Duodenal mucosa (tissue), 2 donors: ENCODE data around the gene MUTYH.
"Not testable (repeated sequence)": the region's sequence is repeated elsewhere in the genome, so short reads cannot be mapped to it uniquely, and the experiment has no call there.

ENCODE experiments used
- H3K27ac ChIP-seq: one replicate; pipeline ENCODE4 v1.7.0; 2013; ENCODE audit warnings: low read depth, low read length
- H3K27me3 ChIP-seq, 2 donors: one replicate each; pipeline ENCODE4 v1.7.0; 2013; ENCODE audit warnings: low read length in 2 of 2, control low read depth in 1 of 2; ENCODE audit not compliant: insufficient read depth in 2 of 2, control insufficient read depth in 1 of 2
- H3K36me3 ChIP-seq, 2 donors: one replicate each; pipeline ENCODE4 v1.7.0; 2013; ENCODE audit warnings: low read length in 2 of 2, control low read depth in 1 of 2; ENCODE audit not compliant: insufficient read depth in 2 of 2, control insufficient read depth in 1 of 2
- H3K4me1 ChIP-seq, 2 donors: one replicate each; pipeline ENCODE4 v1.7.0; 2013; ENCODE audit warnings: low read length in 2 of 2, control low read depth in 1 of 2; ENCODE audit not compliant: insufficient read depth in 2 of 2, control insufficient read depth in 1 of 2
- H3K4me3 ChIP-seq, 2 donors: one replicate each; pipeline ENCODE4 v1.7.0; 2013; ENCODE audit warnings: low read length in 2 of 2, low read depth in 1 of 2
- H3K9ac ChIP-seq, 2 donors: one replicate each; pipeline ENCODE4 v1.7.0; 2013; ENCODE audit warnings: low read length in 2 of 2, low read depth in 1 of 2
- H3K9me3 ChIP-seq, 2 donors: one replicate each; pipeline ENCODE4 v1.7.0; 2013; ENCODE audit warnings: low read length in 2 of 2, control low read depth in 1 of 2; ENCODE audit not compliant: control insufficient read depth in 1 of 2

The MUTYH gene

GRCh38 chr1:45375104-45376090 lies 35.2 kb upstream of the MUTYH start:
- peaks cover 4 to 15% of the 10 kb centered on the region in 2 donors for H3K4me1 ChIP-seq
- no peak overlapping the region for H3K9ac ChIP-seq
- no peak overlapping the region for H3K27ac ChIP-seq
- H3K4me3 ChIP-seq = no peak overlapping the region
- no peaks in the 10 kb centered on the region for H3K36me3 ChIP-seq
- H3K9me3 ChIP-seq = no peaks in the 10 kb centered on the region
- H3K27me3 ChIP-seq = no peaks in the 10 kb centered on the region

GRCh38 chr1:45373573-45373972 lies 33.3 kb upstream of the MUTYH start:
- no peaks in the 10 kb centered on the region for H3K9me3 ChIP-seq
- no peak overlapping the region for H3K4me3 ChIP-seq
- no peaks in the 10 kb centered on the region for H3K27me3 ChIP-seq
- H3K4me1 ChIP-seq = peaks cover 4 to 15% of the 10 kb centered on the region in 2 donors
- no peaks in the 10 kb centered on the region for H3K36me3 ChIP-seq
- no peak overlapping the region for H3K9ac ChIP-seq
- H3K27ac ChIP-seq = no peak overlapping the region

- H3K4me3 ChIP-seq = no peak overlapping the region
- no peak overlapping the region for H3K9ac ChIP-seq
- no peak overlapping the region for H3K27ac ChIP-seq
- H3K36me3 ChIP-seq = no peaks in the 10 kb centered on the region
- H3K27me3 ChIP-seq = no peaks in the 10 kb centered on the region
- peaks cover 4 to 15% of the 10 kb centered on the region in 2 donors for H3K4me1 ChIP-seq
- no peaks in the 10 kb centered on the region for H3K9me3 ChIP-seq
Observed at GRCh38 chr1:45370575-45370974, 30.3 kb upstream of the MUTYH start.

GRCh38 chr1:45365051-45365450 lies 24.8 kb upstream of the MUTYH start:
- no peaks in the 10 kb centered on the region for H3K9me3 ChIP-seq
- no peak overlapping the region for H3K4me3 ChIP-seq
- H3K27ac ChIP-seq = no peak overlapping the region
- no peak overlapping the region for H3K9ac ChIP-seq
- H3K4me1 ChIP-seq = peaks cover 7 to 8% of the 10 kb centered on the region in 2 donors
- no peaks in the 10 kb centered on the region for H3K27me3 ChIP-seq
- no peaks in the 10 kb centered on the region for H3K36me3 ChIP-seq

- H3K9me3 ChIP-seq = no peaks in the 10 kb centered on the region
- H3K27ac ChIP-seq = no peak overlapping the region
- no peaks in the 10 kb centered on the region for H3K27me3 ChIP-seq
- H3K9ac ChIP-seq = no peak overlapping the region
- H3K36me3 ChIP-seq = no peaks in the 10 kb centered on the region
- peaks cover 9 to 10% of the 10 kb centered on the region in 2 donors for H3K4me1 ChIP-seq
- H3K4me3 ChIP-seq = no peak overlapping the region
Observed at GRCh38 chr1:45364294-45364693, 24.1 kb upstream of the MUTYH start.

- H3K27ac ChIP-seq, H3K9me3 ChIP-seq, H3K4me1 ChIP-seq, H3K9ac ChIP-seq, H3K36me3 ChIP-seq, H3K27me3 ChIP-seq: not testable (repeated sequence)
- peak overlapping the region in 1 of 2 donors; percentile 25 for H3K4me3 ChIP-seq
Observed at GRCh38 chr1:45360981-45361380, 20.7 kb upstream of the MUTYH start.

GRCh38 chr1:45359882-45360513 lies 19.8 kb upstream of the MUTYH start:
- Histone ChIP-seq H3K27ac (no peak overlapping the region), H3K9me3 (no peaks in the 10 kb centered on the region), H3K36me3 (no peaks in the 10 kb centered on the region), H3K4me3 (peak overlapping the region in 1 of 2 donors; percentile 5), H3K4me1 (peaks cover 9 to 10% of the 10 kb centered on the region in 2 donors), H3K9ac (no peak overlapping the region), H3K27me3 (no peaks in the 10 kb centered on the region)

GRCh38 chr1:45356186-45356585 lies 15.9 kb upstream of the MUTYH start:
- Histone ChIP-seq H3K27ac (no peak overlapping the region), H3K27me3 (no peaks in the 10 kb centered on the region), H3K9me3 (no peaks in the 10 kb centered on the region), H3K36me3 (peaks cover 4 to 22% of the 10 kb centered on the region in 2 donors), H3K4me3 (no peak overlapping the region), H3K4me1 (peaks cover 9 to 10% of the 10 kb centered on the region in 2 donors), H3K9ac (no peak overlapping the region)

- peaks cover 4 to 22% of the 10 kb centered on the region in 2 donors for H3K36me3 ChIP-seq
- H3K9ac ChIP-seq = no peak overlapping the region
- H3K4me3 ChIP-seq = no peak overlapping the region
- no peaks in the 10 kb centered on the region for H3K27me3 ChIP-seq
- no peaks in the 10 kb centered on the region for H3K9me3 ChIP-seq
- no peak overlapping the region for H3K27ac ChIP-seq
- H3K4me1 ChIP-seq = peaks cover 8 to 9% of the 10 kb centered on the region in 2 donors
Observed at GRCh38 chr1:45355683-45356082, 15.4 kb upstream of the MUTYH start.

GRCh38 chr1:45354838-45355237 lies 14.6 kb upstream of the MUTYH start:
- H3K27ac ChIP-seq = no peak overlapping the region
- H3K9ac ChIP-seq = no peak overlapping the region
- H3K4me3 ChIP-seq = no peak overlapping the region
- peaks cover 4 to 22% of the 10 kb centered on the region in 2 donors for H3K36me3 ChIP-seq
- H3K27me3 ChIP-seq = no peaks in the 10 kb centered on the region
- no peaks in the 10 kb centered on the region for H3K9me3 ChIP-seq
- peaks cover 0 to under 1% of the 10 kb centered on the region in 2 donors for H3K4me1 ChIP-seq
